ENCODE results near the gene SH3BP1. TPM values are rescaled to one million over a fixed set of nuclear protein-coding genes. Genes with fewer than 3 reads are reported as not detected.

The SH3BP1 gene
- total and polyA plus RNA-seq, 9 of the 15 experiments (the other 6 are each of a cell fraction or from before 2014, with no cell fraction given) = 0.10 to 36.2 (median 10.4) TPM

DNA sequence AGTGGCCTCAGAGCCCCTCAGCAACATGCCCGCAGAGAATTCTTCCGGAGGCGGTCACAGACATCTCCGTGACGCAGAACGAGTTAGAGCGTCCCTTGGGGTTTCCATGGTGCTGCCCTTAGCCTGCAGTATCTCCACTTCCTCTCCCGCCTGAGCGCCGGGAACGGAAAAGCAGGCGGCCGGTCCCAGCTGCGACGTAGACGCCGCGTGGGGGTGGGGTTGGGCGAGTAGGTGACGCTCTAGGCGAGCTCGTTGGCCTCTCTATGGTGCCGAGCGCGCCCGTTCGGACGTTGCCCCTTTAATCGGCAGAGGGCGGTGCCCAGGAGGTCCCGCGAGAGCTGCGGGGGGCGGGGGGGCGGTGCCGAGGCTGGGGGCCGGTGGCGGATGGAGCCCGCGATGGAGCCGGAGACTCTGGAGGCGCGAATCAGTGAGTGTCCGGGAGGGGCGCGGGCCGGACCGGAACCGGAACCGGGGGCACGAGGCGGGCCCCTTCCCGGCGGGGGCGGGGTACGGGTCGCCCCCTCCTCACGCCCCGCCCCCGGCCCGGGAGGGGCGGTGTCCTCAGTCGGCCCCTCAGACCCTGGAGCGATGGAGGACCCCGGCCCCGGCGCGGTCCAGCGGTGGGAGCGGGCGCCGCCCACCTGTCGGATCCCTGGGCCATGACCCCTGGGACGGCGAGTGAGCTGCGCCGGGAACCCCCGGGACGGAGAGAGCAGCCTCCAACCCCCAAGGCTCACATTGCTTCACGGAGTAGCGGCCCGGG is 30.8 kb upstream of the SH3BP1 start, which contains the start of gene GGA1 (continued):
- TF ChIP-seq, protein P1, sequence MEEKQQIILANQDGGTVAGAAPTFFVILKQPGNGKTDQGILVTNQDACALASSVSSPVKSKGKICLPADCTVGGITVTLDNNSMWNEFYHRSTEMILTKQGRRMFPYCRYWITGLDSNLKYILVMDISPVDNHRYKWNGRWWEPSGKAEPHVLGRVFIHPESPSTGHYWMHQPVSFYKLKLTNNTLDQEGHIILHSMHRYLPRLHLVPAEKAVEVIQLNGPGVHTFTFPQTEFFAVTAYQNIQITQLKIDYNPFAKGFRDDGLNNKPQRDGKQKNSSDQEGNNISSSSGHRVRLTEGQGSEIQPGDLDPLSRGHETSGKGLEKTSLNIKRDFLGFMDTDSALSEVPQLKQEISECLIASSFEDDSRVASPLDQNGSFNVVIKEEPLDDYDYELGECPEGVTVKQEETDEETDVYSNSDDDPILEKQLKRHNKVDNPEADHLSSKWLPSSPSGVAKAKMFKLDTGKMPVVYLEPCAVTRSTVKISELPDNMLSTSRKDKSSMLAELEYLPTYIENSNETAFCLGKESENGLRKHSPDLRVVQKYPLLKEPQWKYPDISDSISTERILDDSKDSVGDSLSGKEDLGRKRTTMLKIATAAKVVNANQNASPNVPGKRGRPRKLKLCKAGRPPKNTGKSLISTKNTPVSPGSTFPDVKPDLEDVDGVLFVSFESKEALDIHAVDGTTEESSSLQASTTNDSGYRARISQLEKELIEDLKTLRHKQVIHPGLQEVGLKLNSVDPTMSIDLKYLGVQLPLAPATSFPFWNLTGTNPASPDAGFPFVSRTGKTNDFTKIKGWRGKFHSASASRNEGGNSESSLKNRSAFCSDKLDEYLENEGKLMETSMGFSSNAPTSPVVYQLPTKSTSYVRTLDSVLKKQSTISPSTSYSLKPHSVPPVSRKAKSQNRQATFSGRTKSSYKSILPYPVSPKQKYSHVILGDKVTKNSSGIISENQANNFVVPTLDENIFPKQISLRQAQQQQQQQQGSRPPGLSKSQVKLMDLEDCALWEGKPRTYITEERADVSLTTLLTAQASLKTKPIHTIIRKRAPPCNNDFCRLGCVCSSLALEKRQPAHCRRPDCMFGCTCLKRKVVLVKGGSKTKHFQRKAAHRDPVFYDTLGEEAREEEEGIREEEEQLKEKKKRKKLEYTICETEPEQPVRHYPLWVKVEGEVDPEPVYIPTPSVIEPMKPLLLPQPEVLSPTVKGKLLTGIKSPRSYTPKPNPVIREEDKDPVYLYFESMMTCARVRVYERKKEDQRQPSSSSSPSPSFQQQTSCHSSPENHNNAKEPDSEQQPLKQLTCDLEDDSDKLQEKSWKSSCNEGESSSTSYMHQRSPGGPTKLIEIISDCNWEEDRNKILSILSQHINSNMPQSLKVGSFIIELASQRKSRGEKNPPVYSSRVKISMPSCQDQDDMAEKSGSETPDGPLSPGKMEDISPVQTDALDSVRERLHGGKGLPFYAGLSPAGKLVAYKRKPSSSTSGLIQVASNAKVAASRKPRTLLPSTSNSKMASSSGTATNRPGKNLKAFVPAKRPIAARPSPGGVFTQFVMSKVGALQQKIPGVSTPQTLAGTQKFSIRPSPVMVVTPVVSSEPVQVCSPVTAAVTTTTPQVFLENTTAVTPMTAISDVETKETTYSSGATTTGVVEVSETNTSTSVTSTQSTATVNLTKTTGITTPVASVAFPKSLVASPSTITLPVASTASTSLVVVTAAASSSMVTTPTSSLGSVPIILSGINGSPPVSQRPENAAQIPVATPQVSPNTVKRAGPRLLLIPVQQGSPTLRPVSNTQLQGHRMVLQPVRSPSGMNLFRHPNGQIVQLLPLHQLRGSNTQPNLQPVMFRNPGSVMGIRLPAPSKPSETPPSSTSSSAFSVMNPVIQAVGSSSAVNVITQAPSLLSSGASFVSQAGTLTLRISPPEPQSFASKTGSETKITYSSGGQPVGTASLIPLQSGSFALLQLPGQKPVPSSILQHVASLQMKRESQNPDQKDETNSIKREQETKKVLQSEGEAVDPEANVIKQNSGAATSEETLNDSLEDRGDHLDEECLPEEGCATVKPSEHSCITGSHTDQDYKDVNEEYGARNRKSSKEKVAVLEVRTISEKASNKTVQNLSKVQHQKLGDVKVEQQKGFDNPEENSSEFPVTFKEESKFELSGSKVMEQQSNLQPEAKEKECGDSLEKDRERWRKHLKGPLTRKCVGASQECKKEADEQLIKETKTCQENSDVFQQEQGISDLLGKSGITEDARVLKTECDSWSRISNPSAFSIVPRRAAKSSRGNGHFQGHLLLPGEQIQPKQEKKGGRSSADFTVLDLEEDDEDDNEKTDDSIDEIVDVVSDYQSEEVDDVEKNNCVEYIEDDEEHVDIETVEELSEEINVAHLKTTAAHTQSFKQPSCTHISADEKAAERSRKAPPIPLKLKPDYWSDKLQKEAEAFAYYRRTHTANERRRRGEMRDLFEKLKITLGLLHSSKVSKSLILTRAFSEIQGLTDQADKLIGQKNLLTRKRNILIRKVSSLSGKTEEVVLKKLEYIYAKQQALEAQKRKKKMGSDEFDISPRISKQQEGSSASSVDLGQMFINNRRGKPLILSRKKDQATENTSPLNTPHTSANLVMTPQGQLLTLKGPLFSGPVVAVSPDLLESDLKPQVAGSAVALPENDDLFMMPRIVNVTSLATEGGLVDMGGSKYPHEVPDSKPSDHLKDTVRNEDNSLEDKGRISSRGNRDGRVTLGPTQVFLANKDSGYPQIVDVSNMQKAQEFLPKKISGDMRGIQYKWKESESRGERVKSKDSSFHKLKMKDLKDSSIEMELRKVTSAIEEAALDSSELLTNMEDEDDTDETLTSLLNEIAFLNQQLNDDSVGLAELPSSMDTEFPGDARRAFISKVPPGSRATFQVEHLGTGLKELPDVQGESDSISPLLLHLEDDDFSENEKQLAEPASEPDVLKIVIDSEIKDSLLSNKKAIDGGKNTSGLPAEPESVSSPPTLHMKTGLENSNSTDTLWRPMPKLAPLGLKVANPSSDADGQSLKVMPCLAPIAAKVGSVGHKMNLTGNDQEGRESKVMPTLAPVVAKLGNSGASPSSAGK (IDR thresholded peaks at IDR 0.05) = peak; percentile 94
- no peak for TF ChIP-seq ZNF445 (CRISPR knock-in tag; IDR thresholded peaks at IDR 0.05; ENCODE audit: low read depth)
- TF ChIP-seq, protein P2, sequence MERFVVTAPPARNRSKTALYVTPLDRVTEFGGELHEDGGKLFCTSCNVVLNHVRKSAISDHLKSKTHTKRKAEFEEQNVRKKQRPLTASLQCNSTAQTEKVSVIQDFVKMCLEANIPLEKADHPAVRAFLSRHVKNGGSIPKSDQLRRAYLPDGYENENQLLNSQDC (CRISPR knock-in tag; IDR thresholded peaks at IDR 0.05) = no peak
- TF ChIP-seq, protein P3, sequence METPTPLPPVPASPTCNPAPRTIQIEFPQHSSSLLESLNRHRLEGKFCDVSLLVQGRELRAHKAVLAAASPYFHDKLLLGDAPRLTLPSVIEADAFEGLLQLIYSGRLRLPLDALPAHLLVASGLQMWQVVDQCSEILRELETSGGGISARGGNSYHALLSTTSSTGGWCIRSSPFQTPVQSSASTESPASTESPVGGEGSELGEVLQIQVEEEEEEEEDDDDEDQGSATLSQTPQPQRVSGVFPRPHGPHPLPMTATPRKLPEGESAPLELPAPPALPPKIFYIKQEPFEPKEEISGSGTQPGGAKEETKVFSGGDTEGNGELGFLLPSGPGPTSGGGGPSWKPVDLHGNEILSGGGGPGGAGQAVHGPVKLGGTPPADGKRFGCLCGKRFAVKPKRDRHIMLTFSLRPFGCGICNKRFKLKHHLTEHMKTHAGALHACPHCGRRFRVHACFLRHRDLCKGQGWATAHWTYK (CRISPR knock-in tag; IDR thresholded peaks at IDR 0.05) = no peak
- TF ChIP-seq ZNF224 (CRISPR knock-in tag; IDR thresholded peaks at IDR 0.05) = no peak
